Stimulated activated CD4-positive, alpha-beta T cell treated with anti-CD3 and anti-CD28 coated beads, Interleukin-15, amount 100 ng/mL, for 48 hours (primary cell): ENCODE data around the gene MED4.

ENCODE experiments used
- DNase-seq, 2 donors: peaks; one replicate each; pipeline ENCODE4 v3.0.0-alpha.2; 2020; ENCODE audit warnings: low read depth in 2 of 2

MED4 gene

GRCh38 chr13:48037346-48038173 lies 57.3 kb downstream of the MED4 start, which contains the start of gene NUDT15:
TSS of gene NUDT15 (plus strand) at chr13:48037726. CDS start at chr13:48037747, 21 bp downstream.
- peak; percentile 92 to 94 for DNase-seq

- no peak for DNase-seq
Measured at GRCh38 chr13:48029859-48030258, 65.0 kb downstream of the MED4 start.

DNA sequence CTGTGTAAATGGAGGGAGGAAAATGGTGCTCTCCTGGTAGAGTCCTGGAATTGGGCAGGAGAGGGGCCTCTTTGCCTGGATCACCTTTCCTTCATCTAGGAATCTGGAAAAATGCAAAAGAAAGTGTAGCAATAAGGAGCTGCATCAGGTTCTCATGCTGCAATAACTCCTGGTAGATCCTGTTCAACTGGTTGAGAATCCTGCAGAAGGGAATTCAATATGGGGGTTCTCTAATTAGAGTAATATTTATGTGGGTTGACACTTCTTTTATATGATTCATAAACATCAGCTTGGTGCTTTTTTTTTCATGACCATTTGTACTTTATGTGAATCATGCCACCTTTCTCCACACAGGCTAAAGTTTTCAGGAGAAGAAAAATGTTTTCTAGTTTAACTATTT lies 66.8 kb downstream of the MED4 start:
- DNase-seq = no peak
